LoVo (cell line): ENCODE results near the gene PZP.

Source experiments
- DNase-seq: peaks from one replicate; pipeline ENCODE4 v3.0.0-alpha.2; 2016; ENCODE audit warnings: low spot score

The PZP gene

DNA sequence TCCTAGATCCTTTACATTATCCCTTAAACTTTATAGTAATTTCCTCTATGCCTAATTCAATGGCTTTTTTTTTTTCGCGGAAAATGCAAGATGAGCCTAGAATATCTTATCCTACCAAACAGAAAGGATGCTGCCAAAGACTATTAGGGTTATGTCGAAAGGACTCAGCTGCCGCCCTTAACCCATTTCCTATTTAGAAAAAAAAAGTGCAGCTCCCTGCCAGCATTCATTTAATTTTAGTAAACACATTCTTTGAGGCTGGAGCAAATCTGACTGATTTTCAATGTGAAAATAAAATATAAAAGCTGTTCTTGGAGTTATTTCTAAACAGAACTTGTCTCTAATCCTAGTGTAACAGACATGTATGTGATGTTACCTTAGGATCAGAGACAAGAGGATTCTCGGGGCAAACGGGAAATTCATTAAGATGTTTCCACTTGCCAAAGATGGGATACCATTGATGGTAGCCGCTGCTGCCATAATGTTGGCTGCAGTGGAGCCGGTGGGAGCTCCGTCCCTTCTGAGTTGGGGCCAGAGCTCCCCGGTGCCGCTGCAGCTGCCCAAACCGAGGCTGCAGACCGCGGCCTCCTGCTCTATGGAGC lies 84.3 kb downstream of the PZP start:
- DNase-seq, result no peak

DNA sequence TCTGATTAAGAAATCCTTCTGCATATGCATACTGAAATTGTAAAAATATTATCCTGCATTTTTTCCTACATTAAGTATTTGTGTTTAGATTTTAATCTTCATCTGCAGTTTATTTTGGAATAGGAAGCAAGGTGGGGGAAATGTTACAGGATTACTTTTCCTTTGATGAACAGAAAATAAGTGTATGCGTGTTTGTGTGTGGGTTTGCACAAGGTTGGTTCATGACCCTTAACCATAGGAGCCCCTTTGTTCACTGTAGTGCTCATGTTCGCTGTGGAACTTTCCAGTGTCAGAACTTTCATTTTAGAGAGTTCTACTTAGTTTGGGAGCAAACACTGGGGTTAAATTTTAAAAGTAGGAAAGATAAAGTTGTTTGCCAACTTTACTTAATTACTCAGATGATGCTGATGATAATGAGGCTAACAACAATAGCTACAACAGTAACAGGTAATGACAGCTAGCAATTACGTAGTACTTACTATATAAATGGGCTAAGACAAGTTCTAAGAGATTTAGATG lies 86.0 kb downstream of the PZP start:
- no peak for DNase-seq

DNA sequence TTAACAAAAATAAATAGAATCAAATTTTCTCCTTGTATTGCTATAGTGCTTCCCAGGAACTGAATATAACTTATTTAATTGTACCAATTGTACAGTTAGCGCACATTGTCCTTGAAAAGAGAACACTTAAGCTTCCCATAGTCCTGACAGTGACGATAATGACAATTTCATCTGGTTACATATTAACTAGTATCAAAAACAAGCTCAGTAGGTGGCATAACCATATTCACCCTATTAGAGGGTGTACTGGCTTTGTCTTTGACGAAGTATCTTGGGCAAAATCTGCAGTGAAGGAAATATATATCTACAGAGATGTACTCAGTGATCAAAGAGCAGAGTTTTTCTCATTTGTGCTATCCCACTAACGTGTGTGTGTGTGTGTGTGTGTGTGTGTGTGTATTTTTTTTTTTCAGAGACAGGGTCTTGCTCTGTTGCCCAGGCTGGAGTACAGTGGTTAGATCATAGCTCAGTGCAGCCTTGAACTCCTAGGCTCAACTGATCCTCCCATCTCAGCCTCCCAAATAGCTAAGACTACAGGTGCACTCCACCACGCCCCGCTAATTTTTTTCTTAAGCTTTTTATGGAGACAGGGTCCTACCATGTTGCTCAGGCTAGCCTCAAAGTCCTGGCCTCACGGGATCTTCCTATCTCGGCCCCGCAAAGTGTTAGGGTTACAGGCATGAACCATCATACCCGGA lies 87.6 kb downstream of the PZP start:
- no peak for DNase-seq

DNA sequence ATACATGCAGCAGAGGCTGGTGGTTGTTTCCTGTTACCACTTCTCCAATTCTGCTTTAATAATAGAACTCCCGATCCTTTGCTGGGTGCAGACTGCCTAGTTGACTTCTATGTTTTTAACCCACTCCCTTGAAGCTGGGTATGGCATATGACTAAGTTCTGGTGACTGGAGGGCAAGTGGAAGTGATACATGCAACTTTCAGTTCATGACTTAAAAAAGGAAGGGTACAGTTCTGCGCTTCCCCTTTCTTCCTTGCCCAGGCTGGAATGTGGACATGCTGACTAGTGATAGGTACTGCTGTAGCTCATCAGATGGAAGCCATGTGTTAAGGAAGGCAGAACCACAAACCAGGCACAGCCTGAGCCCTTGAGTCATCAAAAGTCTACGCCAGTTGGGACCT lies 90.0 kb downstream of the PZP start:
- no peak for DNase-seq

DNA sequence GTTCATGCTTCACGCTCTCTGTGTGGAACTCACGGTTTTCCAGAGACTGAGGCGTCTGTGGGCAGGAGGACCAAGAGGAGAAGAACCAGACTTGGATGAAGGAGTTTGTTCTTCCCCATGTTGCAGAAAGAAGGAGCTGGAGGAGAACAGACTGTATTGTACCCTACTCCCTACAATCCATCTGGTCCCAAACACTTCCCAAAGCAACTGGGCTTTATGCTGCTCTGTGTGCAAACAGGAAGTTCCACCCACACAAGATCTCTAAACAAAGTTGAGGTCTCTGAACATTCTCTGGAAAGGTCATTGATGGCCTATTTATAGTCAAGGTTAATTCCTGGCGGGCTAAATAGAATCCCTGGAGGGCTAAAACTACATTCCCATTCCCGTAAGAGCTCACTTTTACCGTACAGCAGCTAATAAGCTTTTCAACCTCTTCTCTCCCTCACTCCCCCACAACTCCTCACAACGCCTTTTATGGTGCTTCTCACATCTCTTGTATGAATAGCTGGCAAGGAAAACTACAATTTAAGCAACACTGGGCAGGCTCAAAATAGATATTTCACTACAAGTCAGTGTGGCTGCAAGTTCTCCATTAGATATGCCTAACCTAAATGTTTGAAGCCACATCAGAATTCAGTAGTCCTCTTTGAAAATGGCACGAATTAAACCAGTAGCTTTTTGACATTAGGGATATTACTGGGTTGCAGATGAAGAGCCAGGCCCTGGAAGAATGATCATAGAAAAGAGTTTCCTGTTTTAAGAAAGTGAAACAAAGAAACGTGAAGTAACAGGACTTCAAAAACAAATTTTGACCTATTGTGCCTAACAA lies 92.2 kb downstream of the PZP start, which contains the start of gene A2M:
A2M (minus strand) TSS at position 189 of the 829 bp plus-strand sequence; CDS start at position 119, 70 bp downstream.
- DNase-seq, result no peak

DNA sequence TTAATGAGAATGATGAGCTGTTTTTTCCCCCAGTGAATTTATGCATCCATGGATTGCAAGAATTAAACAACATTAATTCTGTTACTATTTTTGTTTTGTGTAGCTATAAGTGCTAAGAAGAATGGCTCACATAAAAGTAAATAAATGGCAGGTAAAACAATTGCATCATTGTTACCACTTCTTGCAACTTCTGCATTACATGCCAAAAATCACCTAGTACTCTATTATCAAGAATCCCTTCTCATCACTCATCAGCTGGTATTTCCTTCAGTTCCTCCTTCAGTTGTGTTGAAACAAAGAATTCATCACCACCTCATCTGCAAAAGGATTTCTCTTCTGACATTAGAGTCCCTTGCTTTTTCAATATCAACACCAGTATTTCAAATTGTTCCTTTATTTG lies 93.2 kb downstream of the PZP start:
- DNase-seq, result no peak

DNA sequence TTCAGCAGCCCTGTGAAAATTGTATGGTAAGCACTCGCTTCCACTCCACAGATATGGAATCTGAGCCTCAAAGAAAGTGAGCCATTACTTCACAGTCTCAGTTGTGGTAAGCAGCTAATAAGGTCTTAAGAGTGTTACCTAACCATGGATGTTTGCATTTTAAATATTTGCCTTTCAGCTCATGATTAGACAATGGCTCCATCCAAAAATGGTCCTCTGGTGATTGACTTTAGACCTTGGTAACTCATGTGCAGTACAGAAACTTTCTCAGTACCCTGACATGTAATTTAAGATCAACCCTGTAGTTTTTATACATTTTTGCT lies 94.2 kb downstream of the PZP start:
- DNase-seq, result no peak

DNA sequence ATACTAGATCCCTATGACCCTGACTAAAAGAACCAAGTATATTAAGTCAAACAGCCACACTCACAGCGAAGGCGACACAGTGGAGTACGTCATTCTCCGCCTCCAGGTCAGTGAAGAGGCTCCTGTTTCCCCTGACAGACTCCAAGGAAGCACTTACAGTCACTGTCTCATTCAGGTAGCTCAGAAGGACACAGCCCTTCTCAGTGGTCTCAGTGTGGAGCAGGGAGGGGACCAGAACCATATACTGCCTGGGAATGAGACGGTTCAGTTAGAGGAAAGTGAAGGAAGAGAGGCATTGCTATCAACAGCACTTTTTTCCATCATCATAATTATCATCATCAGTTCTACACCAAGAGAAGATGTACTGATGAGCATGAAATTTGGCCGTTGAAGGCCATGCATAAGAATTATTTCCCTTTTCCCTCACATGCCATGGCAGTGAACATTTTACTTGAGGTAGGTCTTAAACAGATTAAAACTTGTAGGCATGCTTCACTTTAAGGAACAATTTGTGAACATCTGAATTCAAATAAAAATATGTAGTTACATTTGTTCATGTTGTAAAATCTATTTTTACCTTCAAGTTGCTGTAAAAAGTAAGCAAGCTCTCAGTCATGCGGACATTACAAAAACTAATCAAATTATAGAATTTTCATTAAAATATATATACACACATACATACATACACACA lies 94.8 kb downstream of the PZP start:
- no peak for DNase-seq

DNA sequence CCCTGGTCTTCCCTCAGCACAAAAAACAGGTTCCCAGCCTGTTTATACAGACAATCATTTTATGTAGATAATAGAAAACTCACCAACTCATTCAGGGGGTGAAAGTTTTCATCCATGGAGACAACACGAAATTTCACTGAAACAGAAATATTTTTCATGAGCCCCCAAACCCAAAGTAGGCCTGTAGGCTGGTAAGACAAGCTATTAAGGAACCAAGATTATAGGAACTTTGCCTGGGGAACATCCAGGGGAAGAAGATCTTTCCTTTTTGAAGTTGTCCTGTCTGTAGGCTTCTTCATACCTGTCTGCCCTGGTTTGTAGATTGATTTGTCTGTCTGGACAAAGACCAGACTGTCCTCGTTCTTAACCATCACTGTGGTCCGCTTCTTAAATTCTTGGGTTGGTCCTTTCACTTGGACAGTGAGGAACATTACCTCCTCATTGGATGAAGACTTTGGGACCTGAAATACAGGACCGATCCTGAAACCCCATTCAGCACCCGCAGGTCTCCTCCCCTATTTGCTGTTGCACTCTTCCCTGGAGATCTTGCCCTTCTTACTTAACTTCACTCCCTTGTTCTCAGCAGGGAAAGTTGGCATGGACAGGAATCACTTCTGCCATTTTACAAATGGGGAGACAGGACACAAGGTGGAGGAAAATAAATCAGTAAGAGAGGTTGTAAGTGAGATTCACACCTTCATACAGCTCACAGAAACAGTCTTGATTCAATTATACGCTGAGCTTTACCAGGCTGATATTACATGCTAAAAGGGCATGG lies 95.9 kb downstream of the PZP start:
- no peak for DNase-seq

DNA sequence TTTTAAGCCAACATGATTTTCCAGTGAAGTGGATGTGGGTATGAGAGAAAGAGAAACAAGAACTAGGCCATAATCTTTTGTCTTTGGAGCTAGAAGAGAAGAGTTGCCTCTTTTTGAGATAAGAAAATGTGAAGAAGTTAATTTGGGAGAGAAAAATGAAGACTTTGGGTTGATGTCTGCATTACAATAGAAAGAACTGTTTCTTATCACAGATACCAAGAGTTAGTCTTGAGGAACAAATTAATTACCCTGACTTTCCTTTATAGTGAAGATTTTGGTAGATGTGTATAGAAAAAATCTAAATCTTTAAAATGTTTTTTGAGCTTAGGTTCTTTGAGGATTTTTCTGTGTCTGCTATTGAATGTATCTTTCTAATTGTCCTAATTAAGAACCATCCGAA lies 96.7 kb downstream of the PZP start:
- DNase-seq, result no peak

DNA sequence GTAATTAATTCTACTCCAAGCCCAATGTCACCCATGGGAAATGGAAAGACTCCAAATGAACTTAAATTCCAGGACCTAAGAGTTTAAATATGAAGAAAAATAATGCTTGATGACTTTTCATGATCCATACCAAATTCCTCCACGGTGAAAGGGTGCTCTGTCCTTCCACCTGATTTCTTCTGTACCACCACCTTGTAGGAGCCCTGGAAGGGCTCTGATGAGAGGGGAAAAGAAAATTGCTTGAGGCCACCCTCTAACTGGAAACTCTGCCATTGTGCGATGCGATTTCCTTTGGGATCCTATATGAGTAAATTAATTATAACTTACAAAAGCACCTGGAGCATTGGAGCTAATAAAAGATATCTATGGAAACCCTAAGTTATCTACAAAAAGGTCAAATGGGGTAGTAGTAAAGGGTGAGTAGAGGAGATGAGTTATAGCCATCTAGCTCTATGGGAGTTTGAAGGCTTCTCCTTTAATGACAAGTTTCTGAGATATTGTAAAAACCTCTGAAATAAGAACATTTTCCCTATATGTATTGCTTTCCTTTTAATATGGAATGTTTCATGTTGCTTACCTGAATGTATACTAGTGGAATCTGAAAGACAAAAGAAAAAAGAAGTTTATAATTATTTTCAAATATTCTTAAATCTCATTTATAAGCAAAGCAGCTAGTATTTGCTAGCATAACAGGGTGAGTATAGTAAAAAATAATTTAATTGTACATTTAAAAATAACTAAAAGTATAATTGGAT lies 98.3 kb downstream of the PZP start:
- DNase-seq, result no peak

DNA sequence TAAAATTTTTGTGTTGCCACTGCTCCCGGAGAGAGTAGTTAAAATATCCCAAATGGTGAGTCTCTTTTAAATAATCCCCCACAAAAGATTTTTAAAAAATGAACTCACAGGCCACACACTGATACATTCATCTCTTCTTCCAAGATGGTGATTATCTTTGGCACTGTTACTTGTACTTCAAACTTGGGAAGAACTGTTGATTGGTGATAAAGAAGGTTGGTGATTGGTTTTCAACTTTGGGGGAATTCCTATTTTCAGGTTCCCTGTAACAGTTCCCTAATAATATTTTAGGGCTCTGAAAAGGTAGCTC lies 99.0 kb downstream of the PZP start:
- DNase-seq, result no peak

DNA sequence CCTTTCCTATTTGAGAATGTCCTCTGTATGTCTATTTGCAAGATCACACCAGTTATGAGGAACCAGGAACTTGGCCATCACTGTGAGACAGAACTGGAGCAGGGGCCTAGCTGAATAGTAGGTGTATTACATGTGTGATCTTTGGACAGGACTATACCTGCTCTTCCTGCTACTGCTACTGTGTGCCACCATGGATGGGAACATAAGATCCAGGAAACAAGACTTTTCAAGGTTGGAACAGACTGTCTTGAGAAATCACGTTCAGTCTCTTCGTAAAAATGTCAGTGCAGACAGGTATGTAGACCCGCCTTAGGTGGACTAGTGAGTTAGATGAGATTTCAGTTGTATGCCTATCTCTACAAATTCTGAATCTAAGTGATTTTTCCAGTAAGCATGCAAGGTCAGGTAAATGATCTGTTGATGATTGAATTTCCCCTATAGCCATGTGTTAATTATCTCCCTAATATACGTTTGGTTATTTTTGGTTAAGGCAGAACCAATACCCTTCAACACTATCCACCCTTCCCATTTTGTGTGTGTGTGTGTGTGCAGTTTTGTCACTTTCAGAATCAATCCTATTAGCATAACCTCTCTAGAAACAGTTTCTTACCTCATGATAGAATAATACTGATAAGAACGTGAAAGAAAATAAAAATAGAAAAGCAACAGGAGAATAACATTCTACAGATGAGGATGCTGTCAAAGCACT lies 99.5 kb downstream of the PZP start:
- DNase-seq, result no peak

DNA sequence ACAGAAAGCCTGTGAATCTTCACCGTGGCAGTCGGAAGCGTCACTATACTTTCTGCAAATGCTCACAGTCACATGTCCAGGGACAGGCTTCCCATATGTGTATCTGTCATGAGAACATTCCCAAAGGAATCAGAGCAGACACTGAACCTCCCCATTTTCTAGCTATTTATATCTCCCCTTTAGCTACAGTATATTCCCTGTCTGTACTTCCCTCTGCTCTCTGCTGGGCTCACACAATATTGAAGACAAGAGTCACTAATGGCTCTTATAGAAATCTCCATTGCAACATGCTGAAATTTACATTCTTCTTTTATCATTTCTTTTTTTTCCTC lies 100.7 kb downstream of the PZP start:
- DNase-seq, result no peak

DNA sequence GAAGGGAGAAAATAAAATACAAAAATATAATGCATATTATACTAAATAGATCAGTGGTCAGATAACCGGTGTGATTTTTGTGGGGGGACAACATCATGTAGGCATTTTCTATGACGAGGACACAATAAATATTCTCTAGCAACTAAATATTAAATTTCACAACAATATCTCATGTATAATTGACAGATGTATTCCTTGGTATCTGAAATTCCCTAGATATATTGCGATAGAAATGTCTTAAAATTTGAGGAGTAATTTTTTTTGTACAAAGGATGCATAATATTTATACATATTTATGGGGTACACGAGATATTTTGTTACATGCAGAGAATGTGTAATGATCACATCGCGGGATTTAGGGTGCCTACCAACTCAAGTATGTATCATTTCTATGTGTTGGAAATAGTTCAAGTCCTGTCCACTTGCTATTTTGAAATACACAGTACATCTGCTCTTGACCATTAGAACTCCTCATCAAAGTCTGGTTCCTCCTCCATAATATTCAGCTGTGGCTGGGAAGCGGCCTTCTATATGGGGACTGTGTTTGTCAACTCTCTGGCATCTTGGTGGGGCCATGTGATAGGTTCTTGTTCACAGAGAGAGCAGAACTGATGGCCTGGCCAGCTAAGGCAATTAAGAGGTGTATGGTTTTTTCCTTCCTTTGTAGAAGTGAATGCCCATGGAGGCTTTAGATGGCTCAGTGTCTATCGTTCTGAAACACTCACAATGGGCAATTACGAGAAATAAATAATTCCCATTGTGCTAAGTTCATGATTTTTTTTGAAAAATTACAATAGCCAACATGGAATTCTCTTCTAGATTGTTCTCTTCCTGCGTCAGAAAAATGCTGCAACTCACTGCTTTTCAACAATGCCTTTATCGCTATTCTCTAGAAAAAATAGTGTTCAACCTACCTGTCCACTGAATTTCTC lies 101.3 kb downstream of the PZP start:
- no peak for DNase-seq

DNA sequence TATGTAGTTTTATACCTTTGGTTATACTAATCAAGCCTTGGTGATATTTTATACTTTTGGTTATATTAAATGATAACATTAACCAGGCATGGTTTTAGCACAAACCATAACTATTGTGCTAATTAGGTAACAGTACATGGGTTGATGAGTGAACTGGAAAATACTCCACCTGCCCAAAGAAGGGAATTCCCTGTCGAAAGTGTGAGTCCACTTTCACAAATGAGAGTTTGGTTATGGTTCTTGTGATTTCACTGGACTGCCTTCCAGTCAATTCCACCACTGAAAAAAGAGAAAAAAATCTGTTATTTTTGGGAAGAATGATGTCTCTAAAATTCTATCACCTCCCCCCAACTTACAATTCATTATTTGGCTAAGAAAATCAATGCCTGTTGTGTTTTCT lies 102.1 kb downstream of the PZP start:
- no peak for DNase-seq

DNA sequence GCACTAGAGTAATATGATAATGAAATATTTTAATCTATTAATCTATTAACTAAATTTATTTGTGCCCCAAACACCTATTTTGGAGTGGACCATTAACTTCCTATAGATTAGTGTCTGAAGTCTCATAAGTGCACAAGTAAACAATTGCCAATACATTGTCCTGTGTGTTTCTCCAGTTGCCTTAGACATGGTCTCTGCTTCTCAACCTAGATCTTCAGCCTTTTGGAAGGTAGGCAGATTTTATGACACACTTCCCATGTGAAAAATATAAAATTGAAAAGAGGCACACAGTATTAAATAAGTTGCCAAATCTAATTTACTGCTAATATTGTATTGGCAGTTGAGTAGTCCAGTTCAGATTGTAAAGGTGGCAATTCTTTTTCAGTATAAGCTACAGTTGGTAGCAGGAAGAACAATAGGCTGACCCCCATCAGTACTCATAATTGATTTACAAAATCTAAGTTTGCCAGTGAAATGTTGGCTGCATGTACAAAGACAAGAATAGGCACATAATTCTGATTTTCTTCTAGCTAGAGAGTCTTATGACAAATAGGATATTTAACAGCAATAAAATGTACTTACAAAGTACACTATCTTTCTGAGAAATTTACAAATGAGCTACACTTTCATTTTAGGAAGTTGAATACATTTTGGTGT lies 103.3 kb downstream of the PZP start:
- no peak for DNase-seq

DNA sequence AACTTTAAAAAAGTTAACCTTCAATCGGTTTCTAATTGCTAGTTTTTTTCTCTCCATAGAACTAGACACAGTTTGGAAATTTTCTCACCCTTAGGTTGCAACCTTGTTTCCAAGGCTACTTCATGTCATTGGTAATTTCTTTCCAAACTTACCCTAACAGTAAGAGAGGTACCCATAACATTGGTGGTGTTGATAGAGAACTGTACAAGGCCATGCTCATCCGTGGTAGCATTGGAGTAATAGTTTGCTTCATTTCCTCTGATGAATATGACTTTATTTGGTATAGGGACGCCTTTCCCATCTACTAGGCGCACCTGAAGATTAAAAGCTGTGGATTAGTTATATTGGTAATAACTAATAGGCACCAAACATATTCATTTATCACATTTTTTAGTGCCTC lies 104.1 kb downstream of the PZP start:
- DNase-seq, result no peak
